ENCODE data around the gene HBS1L. TPM values are rescaled to one million over a fixed set of nuclear protein-coding genes. Genes with fewer than 3 reads are reported as not detected.

Gene HBS1L
- total RNA-seq, 1 experiment from 2014 or later = 95.4 TPM

- no peak for TF ChIP-seq ZSCAN18 (CRISPR knock-in tag; IDR thresholded peaks at IDR 0.05)
- TF ChIP-seq FOXP1 (CRISPR knock-in tag; IDR thresholded peaks at IDR 0.05; ENCODE audit: borderline replicate concordance) = no peak
- no peak for TF ChIP-seq JAZF1 (CRISPR knock-in tag; IDR thresholded peaks at IDR 0.05)
- TF ChIP-seq STAT6 (CRISPR knock-in tag; conservative IDR thresholded peaks at IDR 0.05; ENCODE audit: low read depth) = no peak
Observed at GRCh38 chr6:134921276-134921675, 133.3 kb downstream of the HBS1L start (continued).

- H3K27me3 Mint-ChIP-seq (ENCODE audit: low read depth) = no peaks in the 10 kb centered on the region
- no peak for TF ChIP-seq NFATC4 (CRISPR knock-in tag; IDR thresholded peaks at IDR 0.05)
- no peak for TF ChIP-seq SMAD3 (CRISPR knock-in tag; IDR thresholded peaks at IDR 0.05; ENCODE audit: borderline replicate concordance)
- no peak for TF ChIP-seq ZNF512 (CRISPR knock-in tag; IDR thresholded peaks at IDR 0.05; ENCODE audit: borderline replicate concordance)
- no peak for TF ChIP-seq ZNF263 (CRISPR knock-in tag; IDR thresholded peaks at IDR 0.05; ENCODE audit: low read depth)
- H3K9me3 Mint-ChIP-seq = no peaks in the 10 kb centered on the region
- POLR2A ChIA-PET = no interaction called here
- ATAC-seq (no peak), DNase-seq (ENCODE audit: low spot score) (no peak)
- H3K27ac Mint-ChIP-seq = no peak overlapping the region
- peaks cover 8% of the 10 kb centered on the region; the same call in 1 of the 2 replicates for H3K4me1 Mint-ChIP-seq
- CTCF ChIA-PET = interaction anchor here (0.9 kb wide), 1 partner anchor 20 kb away, joined by 3 read pairs; no protein-coding TSS in a partner anchor
- no peak overlapping the region for H3K4me3 Mint-ChIP-seq
- H3K36me3 Mint-ChIP-seq = no peaks in the 10 kb centered on the region
Observed at GRCh38 chr6:134920422-134920821, 134.2 kb downstream of the HBS1L start.

- H3K27me3 Mint-ChIP-seq (ENCODE audit: low read depth) = no peaks in the 10 kb centered on the region
- POLR2A ChIA-PET = interaction anchor here (0.6 kb wide), 1 partner anchor 771 kb away, joined by 3 read pairs; no protein-coding TSS in a partner anchor
- CTCF ChIA-PET = interaction anchor here (0.6 to 2.1 kb wide), 7 partner anchors 9 to 810 kb away, joined by 3 to 13 read pairs (median 3); no protein-coding TSS in a partner anchor
- no peak overlapping the region for H3K27ac Mint-ChIP-seq
- H3K4me1 Mint-ChIP-seq = peaks cover 8% of the 10 kb centered on the region; the same call in 1 of the 2 replicates
- no peak for DNase-seq (ENCODE audit: low spot score)
- H3K36me3 Mint-ChIP-seq = no peaks in the 10 kb centered on the region
- ATAC-seq = peak; percentile 59
- peaks cover 5% of the 10 kb centered on the region; the same call in 1 of the 2 replicates for H3K9me3 Mint-ChIP-seq
- no peak overlapping the region for H3K4me3 Mint-ChIP-seq
- TF ChIP-seq MXD4 (CRISPR knock-in tag; IDR thresholded peaks at IDR 0.05; ENCODE audit: borderline replicate concordance) (no peak), AR (CRISPR knock-in tag; IDR thresholded peaks at IDR 0.05) (no peak), FOXK1 (CRISPR knock-in tag; IDR thresholded peaks at IDR 0.05) (no peak), MAX (CRISPR knock-in tag; IDR thresholded peaks at IDR 0.05) (no peak), ZNF671 (CRISPR knock-in tag; IDR thresholded peaks at IDR 0.05) (no peak), KAT7 (CRISPR knock-in tag; IDR thresholded peaks at IDR 0.05; ENCODE audit: borderline replicate concordance) (no peak), JUN (CRISPR knock-in tag; IDR thresholded peaks at IDR 0.05) (no peak), ZBTB43 (CRISPR knock-in tag; IDR thresholded peaks at IDR 0.05) (no peak), JAZF1 (CRISPR knock-in tag; IDR thresholded peaks at IDR 0.05) (no peak), IRF1 (CRISPR knock-in tag; IDR thresholded peaks at IDR 0.05) (no peak), ATF2 (CRISPR knock-in tag; IDR thresholded peaks at IDR 0.05; ENCODE audit: borderline replicate concordance, low read depth) (no peak)
Observed at GRCh38 chr6:134918418-134918961, 136.1 kb downstream of the HBS1L start.

All from WTC11 (cell line).